ENCODE measurements around the gene TUBB1. TPM values are rescaled to one million over a fixed set of nuclear protein-coding genes. Genes with fewer than 3 reads are reported as not detected.

TUBB1 gene
- total RNA-seq, 1 donor from 2014 or later: not detected

DNA sequence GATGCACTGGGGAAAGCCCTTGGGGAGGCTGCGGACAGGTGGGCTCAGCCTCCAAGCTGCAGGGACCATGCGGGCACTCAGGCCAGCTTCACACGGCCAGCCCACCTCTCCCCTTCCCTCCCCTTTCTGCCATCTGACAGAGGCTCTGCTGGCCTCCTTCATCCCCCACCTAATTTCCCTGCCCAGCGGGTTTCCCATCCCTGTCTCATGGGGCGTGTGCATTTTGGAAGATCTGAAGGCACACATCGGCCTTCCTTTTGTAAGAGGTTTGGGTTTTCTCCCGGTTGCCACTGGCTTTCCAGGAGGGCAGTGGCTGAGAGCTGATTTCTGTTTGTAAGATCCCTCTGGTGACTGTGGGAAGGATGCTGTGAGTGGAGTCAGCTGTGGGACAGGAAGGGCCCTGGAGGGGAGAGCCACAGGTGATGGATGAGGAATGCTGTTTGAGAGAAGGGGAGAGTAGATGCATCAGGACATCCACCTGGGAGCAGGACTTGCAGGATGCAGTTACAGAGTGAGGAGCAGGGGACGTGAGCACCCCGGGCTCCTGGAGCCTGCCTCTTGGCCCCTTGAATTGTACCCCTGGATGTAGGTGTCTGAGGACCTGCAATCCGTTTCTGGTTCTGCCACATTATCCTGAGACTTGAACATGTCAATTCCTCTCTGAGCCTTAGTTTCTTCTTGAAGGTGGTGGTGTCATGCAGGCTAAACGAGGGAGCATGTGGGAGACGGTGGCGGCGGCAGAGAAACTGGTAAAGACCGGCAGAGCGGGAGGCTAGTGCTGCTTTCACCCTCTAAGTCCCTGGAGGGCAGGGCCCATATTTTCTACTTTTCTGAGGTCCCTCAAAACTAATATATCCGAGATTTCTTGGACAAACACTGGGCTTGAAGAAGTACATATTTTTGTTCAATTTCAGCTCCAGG, 5.9 kb upstream of the TUBB1 start:
- Histone ChIP-seq H3K27me3 (no peaks in the 10 kb centered on the region), H3K4me1 (peaks cover 4 to 11% of the 10 kb centered on the region in 2 donors), H3K9me3 (no peaks in the 10 kb centered on the region), H3K4me3 (no peak overlapping the region), H3K36me3 (no peaks in the 10 kb centered on the region), H3K27ac (no peak overlapping the region)
- intact Hi-C loops (cut with DNase I): no loop called here
- TF ChIP-seq, protein P1, sequence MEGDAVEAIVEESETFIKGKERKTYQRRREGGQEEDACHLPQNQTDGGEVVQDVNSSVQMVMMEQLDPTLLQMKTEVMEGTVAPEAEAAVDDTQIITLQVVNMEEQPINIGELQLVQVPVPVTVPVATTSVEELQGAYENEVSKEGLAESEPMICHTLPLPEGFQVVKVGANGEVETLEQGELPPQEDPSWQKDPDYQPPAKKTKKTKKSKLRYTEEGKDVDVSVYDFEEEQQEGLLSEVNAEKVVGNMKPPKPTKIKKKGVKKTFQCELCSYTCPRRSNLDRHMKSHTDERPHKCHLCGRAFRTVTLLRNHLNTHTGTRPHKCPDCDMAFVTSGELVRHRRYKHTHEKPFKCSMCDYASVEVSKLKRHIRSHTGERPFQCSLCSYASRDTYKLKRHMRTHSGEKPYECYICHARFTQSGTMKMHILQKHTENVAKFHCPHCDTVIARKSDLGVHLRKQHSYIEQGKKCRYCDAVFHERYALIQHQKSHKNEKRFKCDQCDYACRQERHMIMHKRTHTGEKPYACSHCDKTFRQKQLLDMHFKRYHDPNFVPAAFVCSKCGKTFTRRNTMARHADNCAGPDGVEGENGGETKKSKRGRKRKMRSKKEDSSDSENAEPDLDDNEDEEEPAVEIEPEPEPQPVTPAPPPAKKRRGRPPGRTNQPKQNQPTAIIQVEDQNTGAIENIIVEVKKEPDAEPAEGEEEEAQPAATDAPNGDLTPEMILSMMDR (IDR thresholded peaks at IDR 0.05): no peak
- no peak for DNase-seq (ENCODE audit: low spot score in 2 of 2)

DNA sequence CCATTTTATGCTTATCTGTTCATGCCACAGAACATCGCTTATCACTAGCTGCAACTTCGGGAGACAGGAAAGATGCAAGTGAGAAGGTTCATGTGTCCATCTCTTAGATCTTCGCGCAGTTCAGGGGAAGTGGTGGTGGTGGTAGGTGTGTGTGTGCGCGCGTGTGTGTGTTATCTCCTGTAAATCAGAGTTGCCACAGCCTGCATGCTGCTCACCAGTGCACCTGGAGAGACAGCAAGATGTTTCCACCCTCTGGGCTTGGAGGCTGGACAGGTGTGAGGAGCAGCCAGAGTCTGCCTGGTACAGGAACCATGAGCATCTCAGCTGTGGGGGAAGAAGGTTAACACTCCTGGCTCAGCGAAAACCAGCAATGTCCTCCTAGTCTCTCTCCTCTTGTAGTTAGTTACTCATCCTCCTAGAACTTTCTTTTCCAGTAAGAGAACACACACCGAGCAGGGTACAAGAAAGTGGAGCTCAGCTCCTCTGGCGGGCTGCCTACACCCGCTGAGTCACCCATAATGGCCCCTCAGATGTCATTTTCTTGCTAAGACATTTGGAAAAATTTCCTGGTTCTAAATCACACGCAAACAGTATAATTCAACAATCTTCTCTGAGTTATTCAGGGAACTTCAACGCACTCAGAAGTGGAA, 5.1 kb upstream of the TUBB1 start:
- Histone ChIP-seq H3K36me3 (no peaks in the 10 kb centered on the region), H3K27me3 (no peaks in the 10 kb centered on the region), H3K27ac (peak overlapping the region in 1 of 2 donors; percentile 30), H3K4me1 (peaks cover 4 to 11% of the 10 kb centered on the region in 2 donors), H3K9me3 (no peaks in the 10 kb centered on the region), H3K4me3 (no peak overlapping the region)
- DNase-seq (ENCODE audit: low spot score in 2 of 2): no peak
- intact Hi-C loops (cut with DNase I): no loop called here
- TF ChIP-seq, protein P1 (IDR thresholded peaks at IDR 0.05): no peak

- intact Hi-C loops (cut with DNase I): no loop called here
- Histone ChIP-seq H3K4me3 (no peak overlapping the region), H3K9me3 (no peaks in the 10 kb centered on the region), H3K4me1 (peaks cover 4 to 11% of the 10 kb centered on the region in 2 donors), H3K27ac (peak overlapping the region in 1 of 2 donors; percentile 19), H3K36me3 (no peaks in the 10 kb centered on the region), H3K27me3 (no peaks in the 10 kb centered on the region)
- TF ChIP-seq, protein P1 (IDR thresholded peaks at IDR 0.05): no peak
- no peak for DNase-seq (ENCODE audit: low spot score in 2 of 2)
These were observed 4.4 kb upstream of the TUBB1 start for GRCh38 chr20:59014680-59015389.

GRCh38 chr20:59015411-59015810, 3.8 kb upstream of the TUBB1 start:
- TF ChIP-seq, protein P1 (IDR thresholded peaks at IDR 0.05): no peak
- Histone ChIP-seq H3K27me3 (no peaks in the 10 kb centered on the region), H3K4me3 (no peak overlapping the region), H3K4me1 (peaks cover 4 to 7% of the 10 kb centered on the region in 2 donors), H3K27ac (no peak overlapping the region), H3K36me3 (no peaks in the 10 kb centered on the region), H3K9me3 (no peaks in the 10 kb centered on the region)
- DNase-seq (ENCODE audit: low spot score in 2 of 2): no peak
- intact Hi-C loops (cut with DNase I): no loop called here

GRCh38 chr20:59015812-59016711, 3.2 kb upstream of the TUBB1 start:
- DNase-seq (ENCODE audit: low spot score in 2 of 2): no peak
- TF ChIP-seq, protein P1 (IDR thresholded peaks at IDR 0.05): no peak
- Histone ChIP-seq H3K4me1 (peaks cover 0 to 3% of the 10 kb centered on the region in 2 donors), H3K27ac (no peak overlapping the region), H3K27me3 (no peaks in the 10 kb centered on the region), H3K4me3 (no peak overlapping the region), H3K36me3 (no peaks in the 10 kb centered on the region), H3K9me3 (no peaks in the 10 kb centered on the region)
- intact Hi-C loops (cut with DNase I): no loop called here

Data from ascending aorta (tissue), 2 donors.